Activated T-helper 17 cell treated with anti-CD3 and anti-CD28 coated beads, Interleukin-2, amount 50 U/mL, for 72 hours (primary cell): ENCODE data around the gene BABAM1. TPM values are rescaled to one million over a fixed set of nuclear protein-coding genes. Genes with fewer than 3 reads are reported as not detected.
A peak's percentile ranks its signal among the peaks of the same experiment; 100 is the strongest.

Experiments
- ATAC-seq: fragments of 150-1000 bp; cut with Tn5 transposase; replicated peaks from 2 replicates; pipeline ENCODE4 v1.10.0; 2021; ENCODE audit warnings: mild to moderate bottlenecking, moderate library complexity
- H3K27ac Mint-ChIP-seq: one replicate; pipeline ENCODE4 v1.8.0; 2022; ENCODE audit warnings: mixed read lengths
- H3K27me3 Mint-ChIP-seq: one replicate; pipeline ENCODE4 v1.8.0; 2022; ENCODE audit warnings: mixed read lengths
- H3K36me3 Mint-ChIP-seq: one replicate; pipeline ENCODE4 v1.8.0; 2022; ENCODE audit warnings: low read depth, mild to moderate bottlenecking, mixed read lengths
- H3K4me1 Mint-ChIP-seq: one replicate; pipeline ENCODE4 v1.8.0; 2022; ENCODE audit warnings: mixed read lengths
- H3K4me3 Mint-ChIP-seq: one replicate; pipeline ENCODE4 v1.8.0; 2022; ENCODE audit warnings: mild to moderate bottlenecking, mixed read lengths
- H3K9me3 Mint-ChIP-seq: one replicate; pipeline ENCODE4 v1.8.0; 2022; ENCODE audit warnings: mixed read lengths
- total RNA-seq, 2 donors: library from RNA; stranded (reverse); gene quantifications; one replicate each; pipeline ENCODE4 v1.2.3, GENCODE V29; 2022

The BABAM1 gene
- total RNA-seq, 2 donors from 2014 or later, result 73.4 to 115 TPM

GRCh38 chr19:17325881-17326594, 58.8 kb downstream of the BABAM1 start:
- no peak for ATAC-seq
- H3K4me3 Mint-ChIP-seq, result no peak overlapping the region
- H3K9me3 Mint-ChIP-seq, result no peaks in the 10 kb centered on the region
- H3K27me3 Mint-ChIP-seq, result no peaks in the 10 kb centered on the region
- H3K27ac Mint-ChIP-seq, result no peak overlapping the region
- peaks cover 12% of the 10 kb centered on the region for H3K36me3 Mint-ChIP-seq
- H3K4me1 Mint-ChIP-seq, result peaks cover 5% of the 10 kb centered on the region

GRCh38 chr19:17326595-17326966, 59.3 kb downstream of the BABAM1 start:
- no peak for ATAC-seq
- no peak overlapping the region for H3K4me3 Mint-ChIP-seq
- H3K27ac Mint-ChIP-seq, result no peak overlapping the region
- H3K36me3 Mint-ChIP-seq, result peaks cover 10% of the 10 kb centered on the region
- H3K4me1 Mint-ChIP-seq, result peaks cover 5% of the 10 kb centered on the region
- H3K9me3 Mint-ChIP-seq, result no peaks in the 10 kb centered on the region
- H3K27me3 Mint-ChIP-seq, result no peaks in the 10 kb centered on the region

- H3K27ac Mint-ChIP-seq, result no peak overlapping the region
- ATAC-seq, result no peak
- no peaks in the 10 kb centered on the region for H3K9me3 Mint-ChIP-seq
- H3K36me3 Mint-ChIP-seq, result peaks cover 8% of the 10 kb centered on the region
- peaks cover 5% of the 10 kb centered on the region for H3K4me1 Mint-ChIP-seq
- no peak overlapping the region for H3K4me3 Mint-ChIP-seq
- no peaks in the 10 kb centered on the region for H3K27me3 Mint-ChIP-seq
Observed at GRCh38 chr19:17327068-17327653, 59.9 kb downstream of the BABAM1 start.

GRCh38 chr19:17327654-17328516, 60.6 kb downstream of the BABAM1 start:
- no peaks in the 10 kb centered on the region for H3K27me3 Mint-ChIP-seq
- peaks cover under 1% of the 10 kb centered on the region for H3K36me3 Mint-ChIP-seq
- H3K4me3 Mint-ChIP-seq, result peak overlapping the region; percentile 61
- H3K4me1 Mint-ChIP-seq, result no peaks in the 10 kb centered on the region
- no peaks in the 10 kb centered on the region for H3K9me3 Mint-ChIP-seq
- peak; percentile 83 for ATAC-seq
- H3K27ac Mint-ChIP-seq, result peak overlapping the region; percentile 56

Other genes with a start within 250 kb of the BABAM1 start
- 1 to 10 TPM in 1 of 2 donors, under 1 TPM in 1; 0.11 to 6.5 TPM for gene CPAMD8, start 240.6 kb upstream of the BABAM1 start, total RNA-seq
- 10 to 100 TPM; 26.0 to 35.2 TPM for gene HAUS8, start 192.0 kb upstream of the BABAM1 start, total RNA-seq
- 100 to 1,000 TPM; 149 to 152 TPM for gene MYO9B, start 191.7 kb upstream of the BABAM1 start, total RNA-seq
- 10 to 100 TPM; 27.8 to 30.6 TPM for gene USE1, start 52.1 kb upstream of the BABAM1 start, total RNA-seq
- gene OCEL1, start 41.2 kb upstream of the BABAM1 start, total RNA-seq, result 10 to 100 TPM; 14.1 to 17.6 TPM
- 1 to 10 TPM; 6.8 to 9.2 TPM for gene NR2F6, start 21.5 kb upstream of the BABAM1 start, total RNA-seq
- under 1 TPM; 0.26 to 0.48 TPM for gene USHBP1, start 2.7 kb upstream of the BABAM1 start, total RNA-seq
- 10 to 100 TPM in 1 of 2 donors, 1 to 10 TPM in 1; 4.4 to 11.6 TPM for gene ANKLE1, start 14.5 kb downstream of the BABAM1 start, total RNA-seq
- 1 to 10 TPM; 8.0 to 8.5 TPM for gene ABHD8, start 36.0 kb downstream of the BABAM1 start, total RNA-seq
- gene MRPL34, start 38.4 kb downstream of the BABAM1 start, total RNA-seq, result 10 to 100 TPM; 56.2 to 95.9 TPM
- gene DDA1, start 42.1 kb downstream of the BABAM1 start, total RNA-seq, result 10 to 100 TPM; 27.8 to 45.8 TPM
- gene ANO8, start 67.4 kb downstream of the BABAM1 start, total RNA-seq, result 1 to 10 TPM; 3.6 to 3.9 TPM
- 10 to 100 TPM; 14.7 to 29.6 TPM for gene GTPBP3, start 70.1 kb downstream of the BABAM1 start, total RNA-seq
- under 1 TPM in 1 of 2 donors, not detected in 1; 0.53 TPM for gene PLVAP, start 109.9 kb downstream of the BABAM1 start, total RNA-seq
- 1 to 10 TPM; 1.8 to 4.8 TPM for gene CCDC194, start 126.8 kb downstream of the BABAM1 start, total RNA-seq
- 100 to 1,000 TPM; 130 to 154 TPM for gene BST2, start 138.2 kb downstream of the BABAM1 start, total RNA-seq
- 10 to 100 TPM; 42.6 to 48.9 TPM for gene MVB12A, start 152.6 kb downstream of the BABAM1 start, total RNA-seq
- gene TMEM221, start 181.2 kb downstream of the BABAM1 start, total RNA-seq, result not detected
- gene NXNL1, start 193.5 kb downstream of the BABAM1 start, total RNA-seq, result not detected
- 1 to 10 TPM; 3.8 to 6.7 TPM for gene SLC27A1, start 203.1 kb downstream of the BABAM1 start, total RNA-seq
- gene PGLS, start 244.2 kb downstream of the BABAM1 start, total RNA-seq, result 10 to 100 TPM; 49.0 to 61.8 TPM